ENCODE measurements around the gene CES1.
"Not testable (repeated sequence)": the region's sequence is repeated elsewhere in the genome, so short reads cannot be mapped to it uniquely, and the experiment has no call there.

Gene CES1

DNA sequence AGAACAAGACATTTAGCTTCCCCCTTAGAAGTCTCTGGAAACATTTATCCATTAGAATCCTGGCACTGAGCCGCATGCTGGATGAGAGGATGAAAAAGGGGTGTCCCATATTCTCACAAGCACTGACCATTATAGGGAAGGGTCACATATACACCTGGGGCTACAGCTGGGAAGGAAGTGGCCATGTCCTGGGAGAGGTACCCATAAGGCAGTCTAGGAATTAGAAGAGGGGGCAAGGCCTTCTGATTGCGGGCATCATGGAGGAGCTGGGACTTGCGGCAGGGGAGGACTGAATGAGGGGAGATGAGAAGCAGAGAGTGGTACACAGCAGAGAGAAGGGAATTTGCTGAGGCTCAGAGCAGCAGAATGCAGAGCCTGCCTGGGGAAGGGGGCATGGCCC lies 3.7 kb downstream of the CES1 start:
- not testable (repeated sequence) for DNase-seq

DNA sequence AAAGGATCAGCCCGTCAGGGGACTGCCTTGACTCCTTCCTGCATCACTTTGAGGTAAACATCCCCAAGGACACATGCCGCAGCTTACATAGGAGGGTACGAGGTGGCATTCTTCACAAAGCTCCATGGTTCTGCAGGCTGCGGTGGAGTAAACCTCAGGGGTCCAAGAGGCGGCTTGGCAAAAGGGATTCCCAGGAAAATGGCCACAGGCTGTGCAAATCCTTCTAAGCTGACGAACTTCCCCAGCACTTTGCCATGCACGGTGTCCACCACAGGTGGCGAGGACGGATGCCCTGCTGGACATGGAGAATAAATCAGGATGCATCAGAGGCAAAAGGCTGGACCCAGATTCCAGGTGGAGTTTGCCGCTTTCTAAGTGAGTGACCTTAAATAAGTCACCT lies 4.2 kb downstream of the CES1 start:
- DNase-seq, result no peak

DNA sequence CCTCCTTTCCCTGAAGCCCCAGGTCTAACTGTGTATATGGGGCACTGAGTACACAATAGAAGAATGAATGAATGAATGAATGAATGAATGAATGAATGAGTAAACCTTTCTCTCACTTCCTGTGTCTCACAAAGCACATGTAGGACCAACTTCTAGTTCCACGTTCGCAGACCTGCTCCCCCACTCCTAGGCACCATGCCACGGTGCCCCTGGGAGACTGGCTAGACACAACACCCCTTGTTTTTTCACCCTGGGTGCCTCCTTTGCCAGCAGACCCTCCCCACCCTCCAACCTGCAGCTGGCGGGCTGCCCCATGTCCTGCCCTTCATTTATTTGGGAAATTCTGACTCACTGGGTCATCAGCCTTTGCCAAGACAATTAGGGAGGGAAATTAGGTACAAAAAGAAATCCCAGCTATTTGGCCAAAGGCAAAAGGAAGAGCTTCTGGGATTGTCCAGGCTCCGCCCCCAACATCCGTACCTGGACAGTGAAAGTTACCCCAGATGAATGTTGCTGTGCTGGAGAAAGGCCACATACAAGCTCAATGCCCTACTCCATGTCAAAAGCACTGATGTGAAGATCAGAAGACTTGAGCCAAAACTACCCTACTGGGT lies 7.7 kb downstream of the CES1 start:
- DNase-seq, result no peak

DNA sequence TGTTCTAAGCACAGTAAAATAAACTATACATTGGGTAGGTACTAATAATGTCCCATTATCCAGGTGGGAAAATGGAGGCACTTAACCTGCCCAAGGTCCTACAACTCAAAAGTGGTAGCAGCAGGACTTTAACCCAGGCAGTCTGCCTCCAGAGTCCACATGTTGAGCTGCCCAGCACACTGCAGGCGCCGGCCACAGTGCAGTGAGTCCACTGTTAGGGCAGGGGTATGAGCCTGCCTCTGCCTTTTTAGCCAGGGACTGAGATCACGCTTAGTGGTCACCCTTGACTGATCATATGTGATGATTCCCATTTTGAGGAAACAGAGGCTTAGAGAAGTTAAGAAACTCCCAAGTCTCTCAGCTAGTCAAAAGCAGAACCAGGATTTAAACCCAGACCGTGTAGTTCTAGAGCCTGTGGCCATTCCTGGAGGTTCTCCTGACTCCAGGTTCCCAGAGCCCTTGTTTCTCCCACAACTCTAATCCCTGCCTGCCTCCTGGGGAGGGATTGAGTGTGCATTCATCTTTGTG lies 8.4 kb downstream of the CES1 start:
- DNase-seq, result no peak

DNA sequence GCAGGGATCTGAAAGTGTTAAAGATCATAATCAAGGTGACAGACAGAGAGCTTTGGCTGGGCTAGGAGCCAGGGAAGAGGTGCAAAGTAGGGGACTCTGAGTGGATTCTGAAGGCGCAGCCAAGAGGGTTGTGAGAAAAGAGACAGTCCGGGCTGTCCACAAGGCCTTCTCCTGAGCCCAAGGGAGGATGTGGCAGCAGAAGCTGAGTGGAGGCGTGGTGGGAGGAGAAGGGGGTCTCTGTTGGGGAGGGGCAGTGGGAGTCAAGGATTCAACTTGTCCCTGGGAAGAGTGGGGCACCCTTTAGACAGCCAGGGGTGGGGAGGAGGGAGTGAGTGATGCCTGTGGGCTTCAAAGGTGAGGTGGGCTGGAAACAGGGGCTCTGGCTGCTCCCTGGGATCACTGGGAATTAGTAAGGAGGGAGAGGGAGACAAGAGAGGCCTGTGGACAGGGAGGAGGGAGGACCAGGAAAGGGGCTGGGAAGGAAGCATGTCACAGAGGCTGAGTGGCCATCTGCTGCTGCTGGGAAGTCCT lies 10.6 kb downstream of the CES1 start:
- no peak for DNase-seq

DNA sequence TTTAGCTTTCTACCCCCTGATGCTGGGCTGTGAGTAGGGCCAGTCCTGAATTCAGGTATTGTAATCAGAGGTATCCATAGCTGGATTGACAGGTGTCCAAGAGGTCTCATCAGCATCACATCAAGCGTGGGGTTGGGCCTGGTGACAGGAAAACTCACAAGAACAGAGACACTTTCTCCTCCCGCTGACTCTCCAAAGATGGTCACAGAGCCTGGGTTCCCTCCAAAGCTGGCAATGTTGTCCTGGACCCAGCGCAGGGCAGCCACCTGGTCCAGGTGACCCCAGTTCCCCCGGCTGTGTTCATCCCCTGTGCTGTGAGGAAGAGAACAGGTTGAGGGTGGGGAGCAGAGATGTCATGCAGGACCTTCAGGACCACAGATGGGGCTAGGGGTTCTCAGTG lies 11.7 kb downstream of the CES1 start:
- DNase-seq, result no peak

DNA sequence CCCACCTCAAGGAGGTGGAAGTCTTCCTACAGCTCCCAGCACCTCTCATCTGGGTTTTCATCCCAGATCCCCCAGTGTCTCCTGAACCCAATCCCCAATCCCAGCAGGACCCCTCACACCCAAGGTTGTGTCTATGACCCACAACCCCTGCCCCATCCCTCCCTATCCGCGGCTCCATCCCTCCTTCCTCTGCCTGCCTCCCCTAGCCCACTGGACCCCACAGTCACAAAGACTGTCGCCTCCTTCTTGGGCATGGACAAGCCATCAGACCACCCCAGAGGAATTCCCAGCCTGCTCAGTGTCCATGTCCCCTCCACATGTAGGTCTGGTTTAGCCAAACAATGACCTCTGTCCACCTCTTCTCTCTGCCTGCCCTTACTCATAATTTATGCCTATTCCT lies 12.3 kb downstream of the CES1 start:
- DNase-seq, result no peak

DNA sequence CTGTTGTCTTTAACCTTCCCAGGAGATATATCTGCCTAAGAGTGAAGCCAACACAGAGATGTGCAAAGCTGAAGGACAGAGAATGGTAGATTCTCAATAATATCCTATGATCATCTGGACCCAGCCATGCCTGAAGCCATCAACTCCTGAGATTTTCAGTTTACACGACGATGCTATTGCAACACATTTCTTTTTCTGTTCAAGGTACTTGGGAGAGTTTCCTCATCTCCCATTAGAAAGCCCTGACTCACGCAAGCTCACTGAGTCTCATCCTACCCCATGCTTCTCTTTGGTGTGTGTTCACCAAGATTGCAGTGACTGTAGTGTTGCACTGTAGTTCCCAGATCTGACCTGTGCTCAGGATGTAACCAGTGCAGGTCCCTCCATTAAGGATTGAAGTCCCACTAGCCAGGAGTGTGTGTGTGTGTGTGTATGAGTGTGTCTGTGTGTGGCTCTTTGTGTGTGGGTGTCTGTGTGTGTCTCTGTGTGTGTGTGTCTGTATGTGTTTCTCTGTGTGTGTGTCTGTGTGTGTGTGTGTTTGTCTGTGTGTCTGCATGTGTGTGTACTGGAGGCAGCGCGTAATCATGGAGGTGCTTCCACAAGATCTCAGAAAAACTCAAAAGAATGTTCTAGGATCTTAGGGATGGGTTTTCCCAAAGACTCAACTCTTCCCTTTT lies 15.5 kb downstream of the CES1 start:
- DNase-seq, result no peak

DNA sequence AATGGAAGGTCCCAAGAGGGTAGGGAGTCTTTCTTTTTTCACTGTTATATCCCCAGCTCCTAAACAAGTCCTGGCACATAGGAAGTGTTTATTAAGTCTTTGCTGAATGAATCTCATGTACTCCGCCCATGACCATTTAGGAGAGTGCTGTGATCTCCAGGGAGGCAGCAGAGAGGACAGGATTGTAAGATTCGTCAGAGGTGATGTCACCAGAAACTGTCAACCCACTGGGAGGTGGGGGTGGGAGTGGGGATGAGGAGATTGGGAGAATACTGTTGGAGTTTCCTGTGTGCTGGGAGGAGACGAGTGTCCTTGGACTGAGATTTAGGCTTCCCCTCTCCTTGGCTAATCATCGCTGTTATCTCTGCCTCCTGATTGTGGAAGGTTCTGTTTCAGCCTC lies 16.7 kb downstream of the CES1 start:
- DNase-seq, result not testable (repeated sequence)

DNA sequence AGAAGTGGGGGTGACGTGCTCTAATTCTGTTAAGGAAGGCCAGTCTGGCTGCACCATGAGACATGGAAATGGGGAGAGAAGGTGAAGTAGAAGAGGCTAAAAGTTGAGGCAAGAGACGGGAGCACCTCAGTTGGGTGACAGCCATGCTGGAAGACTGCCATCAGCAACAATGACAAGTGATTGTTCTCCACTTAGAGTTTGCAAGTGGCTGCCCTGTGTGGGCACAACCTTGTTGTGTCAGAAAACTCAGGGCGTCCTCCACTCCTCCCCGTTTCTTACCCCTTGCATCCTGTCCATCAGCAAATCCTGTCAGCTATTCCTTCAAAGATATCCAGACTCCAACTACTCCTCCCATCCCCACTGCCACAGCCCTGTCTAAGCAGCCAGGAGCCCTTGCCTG lies 17.6 kb downstream of the CES1 start:
- no peak for DNase-seq

DNA sequence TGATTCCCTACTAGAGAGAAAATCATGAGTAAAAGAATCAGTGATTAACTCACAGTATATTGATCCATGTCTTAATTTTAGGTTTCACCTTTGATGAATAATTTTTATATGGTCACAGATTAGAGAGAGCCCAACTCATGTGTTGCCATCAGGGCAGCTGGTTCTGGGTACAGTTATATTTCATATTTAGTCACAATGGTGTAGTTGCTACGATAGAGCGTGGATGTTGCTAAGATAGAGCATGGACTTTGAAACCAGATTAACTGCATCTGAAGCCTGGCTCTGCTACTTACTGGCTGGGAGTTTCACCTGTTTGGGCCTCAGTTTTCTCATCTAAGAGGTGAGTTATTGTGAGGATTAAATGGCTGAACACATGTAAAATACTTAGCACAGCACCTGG lies 18.7 kb downstream of the CES1 start:
- DNase-seq, result not testable (repeated sequence)

DNA sequence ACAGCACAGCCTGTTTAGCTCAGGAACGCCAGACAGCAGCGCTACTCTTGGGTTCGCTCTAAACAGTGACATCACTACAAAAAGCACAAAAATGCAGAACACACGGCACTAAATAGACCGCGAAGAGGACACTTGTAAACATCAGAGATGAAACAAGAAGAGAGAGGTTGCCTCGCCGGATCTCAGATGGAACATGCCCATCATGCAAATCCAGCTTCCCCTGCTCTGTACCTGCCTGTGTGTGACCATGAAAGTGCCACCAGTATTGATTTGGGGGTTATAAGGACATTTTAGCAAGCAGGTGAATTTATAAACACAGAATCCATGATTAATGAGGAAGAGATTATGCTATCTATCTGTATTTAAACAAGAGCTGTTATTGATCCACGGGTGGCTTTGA lies 19.2 kb downstream of the CES1 start:
- DNase-seq, result not testable (repeated sequence)

DNA sequence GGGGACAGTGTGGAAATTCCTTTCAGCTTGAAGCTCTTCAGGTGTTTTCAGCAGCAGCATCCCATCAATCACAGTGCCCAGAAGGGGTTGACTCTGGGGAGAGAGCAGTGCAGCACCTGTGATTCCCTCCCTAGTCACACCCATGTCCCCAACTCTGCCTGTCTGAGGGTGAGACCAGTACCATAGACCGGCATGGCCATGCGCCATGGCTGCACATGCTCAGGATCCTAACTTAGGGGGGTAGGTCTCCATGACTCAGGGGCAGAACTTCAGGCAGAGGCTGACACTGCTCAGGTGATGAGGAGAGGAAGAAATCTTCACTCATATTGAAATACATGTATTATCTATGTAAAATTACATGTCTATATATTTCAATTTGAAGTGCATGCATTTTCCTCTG lies 19.9 kb downstream of the CES1 start:
- no peak for DNase-seq

DNA sequence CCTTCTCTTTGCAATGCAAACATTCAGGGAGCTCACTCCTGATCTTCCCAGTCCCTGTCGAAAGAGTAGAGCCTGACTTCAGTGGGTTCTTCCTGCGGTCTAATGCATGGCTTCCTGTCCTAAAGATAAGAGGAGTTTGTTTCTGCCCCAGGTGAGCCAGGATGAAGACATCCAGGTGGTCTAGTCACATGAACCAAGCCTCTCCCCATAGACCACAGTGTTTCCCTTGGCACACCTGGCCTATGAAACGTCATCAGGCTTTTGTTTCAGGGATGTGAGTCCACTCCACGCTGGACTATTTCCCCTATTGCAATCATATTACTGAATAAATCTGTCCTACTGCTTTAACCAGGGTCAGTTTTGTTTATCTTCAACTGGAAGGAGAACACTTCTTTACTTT lies 21.1 kb downstream of the CES1 start:
- DNase-seq, result no peak

DNA sequence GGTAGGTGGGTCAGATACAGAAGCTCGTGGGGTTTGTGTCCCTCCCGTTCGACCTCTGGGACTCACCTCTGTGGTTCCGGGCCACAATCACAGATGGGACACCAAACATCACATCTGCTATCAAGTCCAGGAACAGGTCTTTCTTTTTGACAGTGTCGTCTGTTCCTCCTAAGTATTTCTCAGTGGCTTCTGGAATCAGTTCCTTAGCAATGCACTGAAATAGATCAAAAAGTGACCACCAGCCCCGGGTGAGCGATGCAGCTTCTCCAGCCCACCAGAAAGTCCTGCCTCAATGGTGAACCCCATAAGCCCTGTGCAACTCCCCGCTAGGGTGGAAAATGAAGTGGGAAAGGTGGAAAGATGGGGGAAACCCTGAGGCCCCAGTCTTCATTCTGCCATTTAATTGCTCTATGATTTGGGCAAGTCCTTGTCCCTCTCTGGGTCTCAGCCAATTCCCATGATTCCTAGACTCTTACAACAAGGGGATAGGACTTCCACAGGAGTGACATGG lies 22.4 kb downstream of the CES1 start:
- no peak for DNase-seq

DNA sequence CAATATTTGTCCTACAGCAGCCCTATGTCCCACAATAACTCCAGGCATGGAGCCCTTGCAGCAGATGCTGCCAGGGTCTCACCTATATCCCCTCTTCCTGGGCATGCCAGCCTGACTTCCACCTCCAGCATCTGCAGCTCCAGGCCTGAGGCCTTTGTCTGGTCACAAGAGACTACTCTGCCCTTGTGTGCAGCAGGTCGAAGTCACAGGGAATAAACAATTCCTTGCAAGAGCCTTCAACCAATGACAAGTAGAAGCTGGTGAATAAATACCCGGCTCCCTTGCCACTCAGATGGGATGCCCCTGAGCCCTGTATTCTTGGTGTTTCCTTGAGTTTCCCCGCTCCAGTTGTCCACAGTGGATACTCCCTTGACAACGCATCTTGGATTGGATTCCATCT lies 23.0 kb downstream of the CES1 start:
- no peak for DNase-seq

DNA sequence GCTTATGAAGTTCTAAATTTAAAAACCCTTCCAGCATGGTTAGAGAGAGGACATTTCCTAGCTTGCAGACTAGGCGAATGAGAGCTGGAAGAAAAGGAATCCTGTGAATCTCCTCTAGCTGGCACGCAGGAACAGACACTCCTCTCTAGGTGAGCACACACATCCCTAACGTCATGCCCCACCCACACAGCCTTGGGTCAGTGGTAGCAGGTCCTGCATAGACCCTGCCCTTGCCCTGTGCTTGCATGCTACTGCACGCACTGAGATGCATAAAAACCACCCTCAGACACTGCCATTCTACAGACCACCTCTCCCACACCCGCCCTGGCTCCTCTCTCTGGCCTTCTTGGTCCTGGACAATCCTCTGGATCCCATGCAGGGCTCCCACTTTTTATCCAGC lies 23.5 kb downstream of the CES1 start:
- DNase-seq, result no peak

DNA sequence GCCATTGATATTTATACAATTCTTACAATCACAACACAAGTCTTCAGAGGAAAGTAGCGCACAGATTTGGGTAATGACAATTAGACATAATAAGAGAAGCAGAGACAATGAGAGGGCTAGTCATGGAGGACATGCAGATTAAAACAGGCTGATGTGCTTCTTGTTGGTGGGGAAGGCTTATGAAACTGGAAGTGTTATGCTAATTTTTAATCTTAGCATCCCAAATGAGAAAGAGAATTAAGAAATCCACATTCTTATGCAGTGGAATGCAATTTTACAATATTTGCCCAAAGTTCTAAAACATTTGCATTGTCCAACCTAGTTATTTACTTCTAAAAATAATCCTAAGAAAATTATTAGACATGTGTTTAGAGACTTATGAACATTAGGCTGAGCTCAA lies 24.6 kb downstream of the CES1 start:
- not testable (repeated sequence) for DNase-seq

DNA sequence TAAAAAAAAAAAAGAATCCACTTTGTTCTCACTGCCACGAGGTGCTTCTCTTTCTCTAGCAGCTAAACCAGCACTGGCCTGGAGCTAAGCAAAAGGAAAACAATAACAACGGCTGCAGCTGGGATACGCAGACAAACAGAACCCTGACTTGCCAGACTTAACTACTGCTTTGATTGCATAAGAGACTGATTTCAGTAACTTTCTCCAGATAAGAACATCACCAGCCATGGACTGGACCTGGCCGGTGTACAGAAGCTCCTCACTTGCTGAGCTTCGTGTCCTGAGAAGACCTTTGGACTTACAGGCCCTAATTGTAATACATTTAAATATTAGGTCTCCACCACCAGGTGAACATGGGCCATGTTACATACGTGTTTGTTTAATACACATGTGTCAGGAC lies 27.8 kb downstream of the CES1 start:
- DNase-seq, result not testable (repeated sequence)

DNA sequence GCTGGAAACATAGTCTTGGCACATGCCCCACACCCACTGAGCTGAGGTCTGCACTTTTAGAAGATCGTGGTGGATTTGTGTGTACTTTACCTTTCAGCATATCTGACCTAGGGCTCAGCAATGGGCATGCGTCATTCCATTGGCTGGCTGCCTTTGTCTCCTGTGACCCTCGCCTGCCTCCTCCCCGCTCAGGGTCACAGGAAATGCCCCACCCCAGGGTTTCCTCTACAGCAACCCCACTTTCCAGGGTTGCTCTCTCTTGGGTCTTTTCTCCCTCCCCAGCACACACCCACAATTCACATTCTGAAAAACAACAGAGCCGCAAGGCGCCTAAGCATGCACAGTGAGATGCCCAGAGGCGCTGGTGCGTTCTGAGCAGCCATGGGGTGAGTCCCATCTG lies 29.2 kb downstream of the CES1 start:
- DNase-seq, result not testable (repeated sequence)

DNA sequence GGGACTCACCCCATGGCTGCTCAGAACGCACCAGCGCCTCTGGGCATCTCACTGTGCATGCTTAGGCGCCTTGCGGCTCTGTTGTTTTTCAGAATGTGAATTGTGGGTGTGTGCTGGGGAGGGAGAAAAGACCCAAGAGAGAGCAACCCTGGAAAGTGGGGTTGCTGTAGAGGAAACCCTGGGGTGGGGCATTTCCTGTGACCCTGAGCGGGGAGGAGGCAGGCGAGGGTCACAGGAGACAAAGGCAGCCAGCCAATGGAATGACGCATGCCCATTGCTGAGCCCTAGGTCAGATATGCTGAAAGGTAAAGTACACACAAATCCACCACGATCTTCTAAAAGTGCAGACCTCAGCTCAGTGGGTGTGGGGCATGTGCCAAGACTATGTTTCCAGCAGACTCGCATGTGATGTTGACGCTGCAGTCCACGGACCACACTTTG lies 39.9 kb downstream of the CES1 start:
- not testable (repeated sequence) for DNase-seq

DNA sequence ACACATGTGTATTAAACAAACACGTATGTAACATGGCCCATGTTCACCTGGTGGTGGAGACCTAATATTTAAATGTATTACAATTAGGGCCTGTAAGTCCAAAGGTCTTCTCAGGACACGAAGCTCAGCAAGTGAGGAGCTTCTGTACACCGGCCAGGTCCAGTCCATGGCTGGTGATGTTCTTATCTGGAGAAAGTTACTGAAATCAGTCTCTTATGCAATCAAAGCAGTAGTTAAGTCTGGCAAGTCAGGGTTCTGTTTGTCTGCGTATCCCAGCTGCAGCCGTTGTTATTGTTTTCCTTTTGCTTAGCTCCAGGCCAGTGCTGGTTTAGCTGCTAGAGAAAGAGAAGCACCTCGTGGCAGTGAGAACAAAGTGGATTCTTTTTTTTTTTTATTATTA lies 41.4 kb downstream of the CES1 start:
- DNase-seq, result not testable (repeated sequence)

DNA sequence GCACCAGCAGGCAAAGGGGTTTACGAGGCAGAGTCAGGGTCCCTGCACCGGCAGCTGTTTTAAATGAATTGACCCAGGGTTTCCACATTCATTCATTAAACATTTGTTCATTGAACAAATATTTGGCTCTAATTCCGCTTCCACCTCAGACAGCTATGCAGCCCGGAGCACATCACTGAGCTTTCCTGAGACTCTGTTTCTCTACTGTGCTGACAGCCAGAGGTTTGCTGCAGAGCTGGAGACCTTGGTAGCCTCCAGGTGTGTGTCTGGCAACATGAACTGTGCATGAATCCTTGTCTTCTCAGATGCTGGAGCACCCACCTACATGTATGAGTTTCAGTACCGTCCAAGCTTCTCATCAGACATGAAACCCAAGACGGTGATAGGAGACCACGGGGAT lies 42.7 kb downstream of the CES1 start:
- DNase-seq, result not testable (repeated sequence)

DNA sequence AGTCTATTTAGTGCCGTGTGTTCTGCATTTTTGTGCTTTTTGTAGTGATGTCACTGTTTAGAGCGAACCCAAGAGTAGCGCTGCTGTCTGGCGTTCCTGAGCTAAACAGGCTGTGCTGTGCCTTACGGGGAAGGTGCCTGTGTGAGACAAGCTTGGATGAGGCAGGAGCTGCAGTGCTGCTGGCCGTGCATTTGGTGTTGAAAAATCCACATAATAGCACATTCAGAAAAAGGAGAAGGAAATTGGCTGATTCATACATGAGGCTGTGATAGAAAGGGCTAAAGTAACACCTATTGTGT lies 50.2 kb downstream of the CES1 start:
- DNase-seq, result not testable (repeated sequence)
